Upper lobe of left lung (tissue), 4 donors: ENCODE results near the gene GALNT2.

Experiments used
- CTCF ChIP-seq, 6 experiments: fragments of 450-650 bp in 4 of 6; fragments of 200-600 bp in 2 of 6; sonication (generic) in 2 of 6; IDR thresholded peaks; one replicate each; pipeline ENCODE4 v1.5.1; 2016 to 2019; ENCODE audit warnings: antibody characterized with exemption in 6 of 6
- POLR2A ChIP-seq, 4 donors: fragments of 450-650 bp; IDR thresholded peaks; one replicate each; pipeline ENCODE4 v1.5.1; 2016 to 2017; ENCODE audit warnings: antibody characterized with exemption in 4 of 4, mild to moderate bottlenecking in 2 of 4

GRCh38 chr1:230026139-230026538, 40.9 kb upstream of the GALNT2 start:
- TF ChIP-seq CTCF (IDR thresholded peaks at IDR 0.05) (no peak), POLR2A (IDR thresholded peaks at IDR 0.05) (no peak)
